Liver (tissue), 3 donors: ENCODE measurements around the gene SIK1.

Experiments
- CTCF ChIP-seq: fragments of 150-350 bp; IDR thresholded peaks from 2 replicates; pipeline ENCODE4 v1.5.1; 2017; ENCODE audit warnings: improper control_type of control experiment, low read depth, low read length; ENCODE audit not compliant: missing input control
- GABPA ChIP-seq, 2 donors: IDR thresholded peaks in 1 of 2; conservative IDR thresholded peaks in 1 of 2; 2 replicates each; pipeline ENCODE4 v1.6.1; 2016; ENCODE audit warnings: antibody characterized with exemption in 2 of 2, mild to moderate bottlenecking in 1 of 2, moderate library complexity in 1 of 2
- HNF4A ChIP-seq, 2 donors: conservative IDR thresholded peaks; 2 replicates each; pipeline ENCODE4 v1.6.1; 2016; ENCODE audit warnings: antibody characterized with exemption in 2 of 2, mild to moderate bottlenecking in 2 of 2
- HNF4G ChIP-seq: IDR thresholded peaks from 2 replicates; pipeline ENCODE4 v1.6.1; 2016; ENCODE audit warnings: antibody characterized with exemption
- JUND ChIP-seq, 2 donors: IDR thresholded peaks; 2 replicates each; pipeline ENCODE4 v1.6.1; 2016; ENCODE audit warnings: antibody characterized with exemption in 2 of 2
- RAD21 ChIP-seq, 2 donors: IDR thresholded peaks; 2 replicates each; pipeline ENCODE4 v1.6.1; 2016; ENCODE audit warnings: antibody characterized with exemption in 2 of 2, mild to moderate bottlenecking in 2 of 2
- REST ChIP-seq: IDR thresholded peaks from 2 replicates; pipeline ENCODE4 v1.6.1; 2016; ENCODE audit warnings: antibody characterized with exemption, mild to moderate bottlenecking
- TAF1 ChIP-seq: conservative IDR thresholded peaks from 2 replicates; pipeline ENCODE4 v1.6.1; 2016; ENCODE audit warnings: antibody characterized with exemption, mild to moderate bottlenecking
- donor health status: healthy.
- donor health status: healthy.

- no peak for TF ChIP-seq RAD21 (IDR thresholded peaks at IDR 0.05)
- no peak for TF ChIP-seq CTCF
- TF ChIP-seq HNF4A (conservative IDR thresholded peaks at IDR 0.05), result no peak
- TF ChIP-seq GABPA (IDR thresholded peaks at IDR 0.05 in 1 of 2, conservative IDR thresholded peaks at IDR 0.05 in 1 of 2), result no peak
- TF ChIP-seq HNF4G, result no peak
- no peak for TF ChIP-seq TAF1
- TF ChIP-seq JUND (IDR thresholded peaks at IDR 0.05), result no peak
- TF ChIP-seq REST, result no peak
Observed at GRCh38 chr21:43375837-43376477, 51.0 kb downstream of the SIK1 start.
